BJ (cell line): ENCODE measurements around the gene GRID2IP. TPM values are rescaled to one million over a fixed set of nuclear protein-coding genes. Genes with fewer than 3 reads are reported as not detected.
"Not testable (repeated sequence)": the region's sequence is repeated elsewhere in the genome, so short reads cannot be mapped to it uniquely, and the experiment has no call there.

Experiments
- CTCF ChIA-PET: fragments of 350-600 bp; formaldehyde crosslinking; extraction: SDS; loops from one replicate; lab custom pipeline; 2021; ENCODE audit warnings: antibody characterized with exemption, inconsistent platforms; lab: Yijun Ruan, JAX
- POLR2A ChIA-PET: fragments of 300-600 bp; sonication (Branson Sonifier 250); formaldehyde crosslinking; extraction: SDS; loops from one replicate; lab custom pipeline; 2021; ENCODE audit warnings: antibody characterized with exemption; lab: Charles Lee
- DNase-seq: peaks from one replicate; pipeline ENCODE4 v3.0.0-alpha.2; 2011; ENCODE audit warnings: low read depth
- H3K27me3 ChIP-seq: 2 replicates; pipeline ENCODE4 v1.6.0; 2011; ENCODE audit warnings: low read length; ENCODE audit not compliant: control insufficient read depth, insufficient read depth
- H3K36me3 ChIP-seq: 2 replicates; pipeline ENCODE4 v1.5.1; 2011; ENCODE audit warnings: low read length; ENCODE audit not compliant: control insufficient read depth, insufficient read depth
- H3K4me3 ChIP-seq: 2 replicates; pipeline ENCODE4 v1.5.1; 2011; ENCODE audit warnings: low read depth, mild to moderate bottlenecking, control low read depth, low read length
- polyA plus RNA-seq: library from polyadenylated mRNA; depleted of rRNA; stranded (reverse); fragments of >200 nt; gene quantifications from 2 replicates; pipeline ENCODE4 v1.2.3, GENCODE V29; 2011
- TF ChIP-seq, protein P1 (sequence below): IDR thresholded peaks from 2 replicates; pipeline ENCODE4 v1.5.1; 2011; ENCODE audit warnings: low read depth, mild to moderate bottlenecking, control low read depth, inconsistent platforms, low read length, moderate library complexity; ENCODE audit not compliant: insufficient read depth

GRID2IP gene
- polyA plus RNA-seq, 1 experiment: not detected

DNA sequence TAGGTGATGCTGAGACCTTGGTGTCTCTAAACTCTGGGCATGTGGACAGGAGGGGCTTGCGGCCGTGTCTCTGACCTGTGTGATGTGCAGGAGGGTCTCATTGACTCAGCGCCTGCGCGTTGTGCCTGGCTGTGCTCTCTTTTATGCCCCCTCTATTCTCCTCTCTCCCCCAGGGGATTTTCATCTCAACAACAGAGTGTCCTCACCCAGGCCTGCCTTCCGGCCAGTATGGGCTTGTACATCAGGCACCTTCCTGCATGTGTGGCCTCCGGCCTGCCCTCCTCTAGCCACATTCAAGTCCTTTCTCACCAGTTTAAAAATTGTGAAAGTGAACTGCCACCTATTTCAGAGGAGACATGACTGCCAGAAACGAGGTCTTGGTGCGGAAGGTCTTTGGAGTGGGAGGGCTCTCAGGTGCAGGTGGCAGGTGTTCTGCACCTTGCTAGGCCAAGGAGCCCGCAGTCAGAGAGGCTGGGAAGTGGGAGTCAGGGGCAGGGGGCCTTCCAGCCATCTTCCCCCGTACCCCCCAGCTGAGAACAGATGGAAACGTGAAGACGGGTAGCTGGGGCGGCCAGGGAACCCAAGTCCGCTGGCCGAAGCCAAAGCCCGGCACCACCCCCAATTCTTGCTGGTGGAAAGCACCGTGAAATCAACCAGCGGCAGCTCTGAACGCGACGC is 38.0 kb upstream of the GRID2IP start:
- Histone ChIP-seq H3K36me3 (peaks cover 16% of the 10 kb centered on the region), H3K4me3 (peak overlapping the region; percentile 33), H3K27me3 (no peaks in the 10 kb centered on the region)
- TF ChIP-seq, protein P1, sequence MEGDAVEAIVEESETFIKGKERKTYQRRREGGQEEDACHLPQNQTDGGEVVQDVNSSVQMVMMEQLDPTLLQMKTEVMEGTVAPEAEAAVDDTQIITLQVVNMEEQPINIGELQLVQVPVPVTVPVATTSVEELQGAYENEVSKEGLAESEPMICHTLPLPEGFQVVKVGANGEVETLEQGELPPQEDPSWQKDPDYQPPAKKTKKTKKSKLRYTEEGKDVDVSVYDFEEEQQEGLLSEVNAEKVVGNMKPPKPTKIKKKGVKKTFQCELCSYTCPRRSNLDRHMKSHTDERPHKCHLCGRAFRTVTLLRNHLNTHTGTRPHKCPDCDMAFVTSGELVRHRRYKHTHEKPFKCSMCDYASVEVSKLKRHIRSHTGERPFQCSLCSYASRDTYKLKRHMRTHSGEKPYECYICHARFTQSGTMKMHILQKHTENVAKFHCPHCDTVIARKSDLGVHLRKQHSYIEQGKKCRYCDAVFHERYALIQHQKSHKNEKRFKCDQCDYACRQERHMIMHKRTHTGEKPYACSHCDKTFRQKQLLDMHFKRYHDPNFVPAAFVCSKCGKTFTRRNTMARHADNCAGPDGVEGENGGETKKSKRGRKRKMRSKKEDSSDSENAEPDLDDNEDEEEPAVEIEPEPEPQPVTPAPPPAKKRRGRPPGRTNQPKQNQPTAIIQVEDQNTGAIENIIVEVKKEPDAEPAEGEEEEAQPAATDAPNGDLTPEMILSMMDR: no peak
- ChIA-PET POLR2A (no interaction called here), CTCF (interaction anchor here (0.7 to 2.4 kb wide), 13 partner anchors 8 to 73 kb away, joined by 3 to 18 read pairs (median 4); partner anchors contain the start of gene ZDHHC4)
- DNase-seq: no peak

DNA sequence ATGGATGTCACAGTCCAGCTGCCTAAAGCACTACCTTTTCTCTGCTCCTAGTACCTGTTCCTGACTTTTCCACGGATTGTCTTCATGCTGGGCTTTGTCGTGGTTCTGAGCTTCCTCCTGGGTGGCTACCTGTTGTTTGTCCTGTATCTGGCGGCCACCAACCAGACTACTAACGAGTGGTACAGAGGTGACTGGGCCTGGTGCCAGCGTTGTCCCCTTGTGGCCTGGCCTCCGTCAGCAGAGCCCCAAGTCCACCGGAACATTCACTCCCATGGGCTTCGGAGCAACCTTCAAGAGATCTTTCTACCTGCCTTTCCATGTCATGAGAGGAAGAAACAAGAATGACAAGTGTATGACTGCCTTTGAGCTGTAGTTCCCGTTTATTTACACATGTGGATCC is 37.3 kb upstream of the GRID2IP start:
- TF ChIP-seq, protein P1: no peak
- Histone ChIP-seq H3K36me3 (peaks cover 14% of the 10 kb centered on the region), H3K27me3 (no peaks in the 10 kb centered on the region), H3K4me3 (no peak overlapping the region)
- CTCF ChIA-PET: interaction anchor here (0.8 to 1.0 kb wide), 4 partner anchors 11 to 72 kb away, joined by 3 to 6 read pairs (median 4); partner anchors contain the start of gene ZDHHC4
- POLR2A ChIA-PET: no interaction called here
- DNase-seq: no peak

DNA sequence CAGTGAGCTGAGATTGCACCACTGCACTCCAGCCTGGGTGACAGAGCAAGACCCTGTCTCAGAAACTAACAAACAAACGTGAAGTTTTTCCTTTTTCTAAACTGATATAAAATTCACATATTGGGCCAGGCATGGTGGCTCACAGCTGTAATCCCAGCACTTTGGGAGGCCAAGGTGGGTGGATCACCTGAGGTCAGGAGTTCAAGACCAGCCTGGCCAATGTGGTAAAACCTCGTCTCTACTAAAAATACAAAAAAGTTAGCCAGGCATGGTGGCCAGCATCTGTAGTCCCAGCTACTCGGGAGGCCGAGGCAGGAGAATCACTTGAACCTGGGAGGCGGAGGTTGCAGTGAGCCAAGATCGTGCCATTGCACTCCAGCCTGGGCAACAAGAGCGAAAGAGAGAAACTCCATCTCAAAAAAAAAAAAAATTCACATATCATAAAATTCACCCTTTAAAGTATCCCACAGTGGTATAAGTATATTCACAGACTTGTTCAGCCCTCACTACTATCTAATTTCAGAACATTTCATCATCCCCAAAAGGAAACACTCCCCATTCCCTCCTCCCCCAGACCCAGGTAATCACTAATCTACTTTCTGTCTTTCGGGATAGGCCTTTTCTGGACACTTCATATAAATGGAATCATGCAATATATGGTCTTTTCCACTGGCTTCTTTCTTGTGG is 34.6 kb upstream of the GRID2IP start:
- CTCF ChIA-PET, H3K27me3 ChIP-seq, DNase-seq, POLR2A ChIA-PET, H3K4me3 ChIP-seq: not testable (repeated sequence)
- H3K36me3 ChIP-seq: peaks cover 19% of the 10 kb centered on the region

DNA sequence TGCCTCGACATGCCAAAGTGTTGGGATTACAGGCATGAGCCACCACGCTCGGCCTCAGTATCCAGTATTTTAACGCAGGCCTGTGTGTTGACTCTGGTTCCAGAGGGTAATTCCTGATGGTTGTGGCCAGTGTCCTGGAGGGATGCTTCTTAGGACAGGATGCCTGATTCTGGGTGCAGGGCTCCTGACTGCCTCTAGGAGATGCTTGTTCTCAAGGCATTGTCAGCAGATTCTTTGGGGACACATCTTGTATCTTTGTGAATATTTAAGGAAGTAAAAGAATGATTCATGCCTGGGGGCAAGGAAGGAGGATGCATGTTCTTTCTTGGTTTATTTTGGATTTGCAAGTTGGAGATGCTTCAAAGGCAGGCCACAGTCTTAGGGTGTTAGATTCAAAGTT is 28.2 kb upstream of the GRID2IP start:
- ChIA-PET CTCF (no interaction called here), POLR2A (no interaction called here)
- H3K36me3 ChIP-seq: peaks cover 10% of the 10 kb centered on the region
- H3K4me3 ChIP-seq: no peak overlapping the region
- H3K27me3 ChIP-seq: no peaks in the 10 kb centered on the region
- TF ChIP-seq, protein P1: 0 out of 2 replicates have a peak, but pooled peaks have one; percentile 12
- DNase-seq: no peak

DNA sequence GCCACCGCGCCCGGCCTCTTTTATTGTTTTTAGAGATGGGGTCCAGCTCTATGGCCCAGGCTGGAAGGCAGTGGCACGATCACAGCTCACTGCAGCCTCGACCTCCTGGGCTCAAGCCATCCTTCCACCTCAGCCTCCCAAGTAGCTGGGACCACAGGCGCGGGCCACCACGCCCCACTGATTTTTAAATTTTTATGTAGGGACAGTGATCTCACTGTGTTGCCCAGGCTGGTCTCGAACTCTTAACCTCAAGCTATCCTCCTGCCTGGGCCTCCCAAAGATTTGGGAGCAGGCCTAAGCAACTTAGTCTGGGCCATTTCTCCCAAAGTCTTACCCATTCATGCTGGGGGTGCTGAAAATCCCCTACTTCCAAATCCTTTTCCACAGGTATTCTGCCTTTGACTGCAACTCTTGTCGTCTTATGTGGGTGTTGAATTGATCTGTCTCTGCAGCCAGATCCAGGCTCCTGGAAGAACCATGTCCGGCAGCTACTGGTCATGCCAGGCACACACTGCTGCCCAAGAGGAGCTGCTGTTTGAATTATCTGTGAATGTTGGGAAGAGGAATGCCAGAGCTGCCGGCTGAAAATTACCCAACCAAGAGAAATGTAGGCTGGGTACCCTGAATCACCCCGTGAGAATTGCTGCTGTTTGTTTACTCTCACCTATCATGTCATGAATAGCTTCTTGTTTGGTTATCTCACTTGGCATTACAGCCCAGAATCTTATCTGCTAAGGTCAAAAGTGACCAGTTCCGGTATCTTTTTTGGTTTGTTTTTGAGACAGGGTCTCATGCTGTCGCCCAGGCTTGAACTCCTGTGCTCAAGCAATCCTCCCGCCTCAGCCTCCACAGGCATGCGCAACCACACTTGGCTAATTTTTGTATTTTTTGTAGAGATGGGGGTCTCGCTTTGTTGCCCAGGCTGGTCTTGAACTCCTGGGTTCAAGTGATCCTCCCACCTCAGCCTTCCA is 27.1 kb upstream of the GRID2IP start:
- H3K4me3 ChIP-seq: peak overlapping the region; percentile 73
- CTCF ChIA-PET: interaction anchor here (1.3 to 1.5 kb wide), 2 partner anchors 10 to 12 kb away, joined by 4 to 18 read pairs; partner anchors contain the start of gene INTS15
- H3K27me3 ChIP-seq: no peaks in the 10 kb centered on the region
- POLR2A ChIA-PET: interaction anchor here (0.7 kb wide), 1 partner anchor 28 kb away, joined by 4 read pairs; no protein-coding TSS in a partner anchor
- TF ChIP-seq, protein P1: no peak
- DNase-seq: no peak
- H3K36me3 ChIP-seq: peaks cover 8% of the 10 kb centered on the region
